ENCODE measurements around the gene FNDC5.
"Not testable (repeated sequence)": the region's sequence is repeated elsewhere in the genome, so short reads cannot be mapped to it uniquely, and the experiment has no call there.

The FNDC5 gene

GRCh38 chr1:32870615-32871363 lies at the start of gene FNDC5:
FNDC5 (minus strand) TSS chr1:32870912.
- H3K27me3 ChIP-seq (ENCODE audit: low read depth), result no peaks in the 10 kb centered on the region
- DNase-seq (ENCODE audit: low spot score in 2 of 2), result peak; percentile 29 to 67
- peak within 1 kb of the TSS; percentile 28 for H3K4me3 ChIP-seq
- peaks cover 21% of the 10 kb centered on the region for H3K4me1 ChIP-seq
- in situ Hi-C loops (cut with MboI; ENCODE audit: low sequenced_read_pairs), result no loop called here
- no peaks in the 10 kb centered on the region for H3K9me3 ChIP-seq
- H3K36me3 ChIP-seq (replicated peaks), result no peaks in the 10 kb centered on the region

GRCh38 chr1:32919811-32920733 lies 49.4 kb upstream of the FNDC5 start:
- Histone ChIP-seq H3K9me3 (no peaks in the 10 kb centered on the region), H3K4me1 (no peaks in the 10 kb centered on the region), H3K27me3 (ENCODE audit: low read depth) (no peaks in the 10 kb centered on the region), H3K4me3 (no peak overlapping the region), H3K36me3 (replicated peaks) (no peaks in the 10 kb centered on the region)
- in situ Hi-C loops (cut with MboI; ENCODE audit: low sequenced_read_pairs), result no loop called here
- DNase-seq (ENCODE audit: low spot score in 2 of 2), result no peak

DNA sequence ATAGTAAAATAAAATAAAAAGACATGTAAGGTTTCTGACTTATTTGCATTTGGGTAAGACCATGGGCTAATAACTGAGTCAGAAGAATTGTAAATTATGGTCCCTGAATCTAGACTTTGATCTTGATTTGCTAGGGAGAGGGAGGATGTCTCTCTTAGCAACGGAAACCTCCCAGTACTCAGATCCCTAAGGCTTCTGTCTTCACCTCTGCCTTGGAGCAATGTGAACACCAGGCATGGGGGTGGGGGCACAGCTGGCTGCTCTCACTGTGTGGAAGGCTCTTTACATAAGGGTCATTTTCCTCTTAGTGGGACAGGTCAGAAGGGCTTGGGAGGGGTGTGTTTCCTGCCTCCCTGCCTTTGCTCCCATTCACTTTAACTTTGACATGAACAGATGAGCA lies 47.5 kb upstream of the FNDC5 start:
- DNase-seq (ENCODE audit: low spot score in 2 of 2), result no peak
- in situ Hi-C loops (cut with MboI; ENCODE audit: low sequenced_read_pairs), result no loop called here
- H3K27me3 ChIP-seq (ENCODE audit: low read depth), result no peaks in the 10 kb centered on the region

DNA sequence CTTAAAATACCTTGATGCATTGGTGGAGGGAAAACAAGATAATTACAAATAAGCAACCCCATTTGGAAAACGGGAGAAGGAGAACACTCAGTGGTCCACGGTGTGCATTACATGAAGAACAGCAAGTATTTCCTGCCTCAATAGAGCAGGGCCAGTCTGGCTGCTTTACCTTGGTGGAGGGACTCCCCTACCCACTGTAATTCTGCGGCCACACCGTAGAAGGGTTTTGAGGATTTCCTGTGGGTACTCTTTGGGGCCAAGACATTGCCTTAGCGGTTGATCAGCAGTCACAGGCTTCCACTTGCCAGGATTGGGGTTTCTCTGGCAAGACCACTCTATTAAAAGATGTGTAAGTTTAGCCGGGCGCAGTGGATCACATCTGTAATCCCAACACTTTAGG lies 46.8 kb upstream of the FNDC5 start:
- no peak overlapping the region for H3K4me3 ChIP-seq
- in situ Hi-C loops (cut with MboI; ENCODE audit: low sequenced_read_pairs), result no loop called here
- no peaks in the 10 kb centered on the region for H3K9me3 ChIP-seq

More for the DNA sequence above, 47.5 kb upstream of the FNDC5 start:
- Histone ChIP-seq H3K4me1 (no peaks in the 10 kb centered on the region), H3K9me3 (no peaks in the 10 kb centered on the region), H3K36me3 (replicated peaks) (no peaks in the 10 kb centered on the region), H3K4me3 (no peak overlapping the region)

GRCh38 chr1:32915766-32916706 lies 45.3 kb upstream of the FNDC5 start:
- Histone ChIP-seq H3K27me3 (ENCODE audit: low read depth) (no peaks in the 10 kb centered on the region), H3K4me1 (no peaks in the 10 kb centered on the region), H3K9me3 (no peaks in the 10 kb centered on the region), H3K4me3 (no peak overlapping the region), H3K36me3 (replicated peaks) (no peaks in the 10 kb centered on the region)
- DNase-seq (ENCODE audit: low spot score in 2 of 2), result no peak
- in situ Hi-C loops (cut with MboI; ENCODE audit: low sequenced_read_pairs), result no loop called here

More for the DNA sequence above, 46.8 kb upstream of the FNDC5 start:
- H3K36me3 ChIP-seq (replicated peaks), result no peaks in the 10 kb centered on the region
- no peaks in the 10 kb centered on the region for H3K27me3 ChIP-seq (ENCODE audit: low read depth)
- no peaks in the 10 kb centered on the region for H3K4me1 ChIP-seq
- DNase-seq (ENCODE audit: low spot score in 2 of 2), result no peak

- Histone ChIP-seq H3K4me1 (no peaks in the 10 kb centered on the region), H3K27me3 (ENCODE audit: low read depth) (peaks cover 2% of the 10 kb centered on the region), H3K36me3 (replicated peaks) (no peaks in the 10 kb centered on the region), H3K4me3 (no peak overlapping the region), H3K9me3 (no peaks in the 10 kb centered on the region)
- no peak for DNase-seq (ENCODE audit: low spot score in 2 of 2)
- in situ Hi-C loops (cut with MboI; ENCODE audit: low sequenced_read_pairs), result no loop called here
These were observed 39.6 kb upstream of the FNDC5 start for GRCh38 chr1:32910319-32910718.

DNA sequence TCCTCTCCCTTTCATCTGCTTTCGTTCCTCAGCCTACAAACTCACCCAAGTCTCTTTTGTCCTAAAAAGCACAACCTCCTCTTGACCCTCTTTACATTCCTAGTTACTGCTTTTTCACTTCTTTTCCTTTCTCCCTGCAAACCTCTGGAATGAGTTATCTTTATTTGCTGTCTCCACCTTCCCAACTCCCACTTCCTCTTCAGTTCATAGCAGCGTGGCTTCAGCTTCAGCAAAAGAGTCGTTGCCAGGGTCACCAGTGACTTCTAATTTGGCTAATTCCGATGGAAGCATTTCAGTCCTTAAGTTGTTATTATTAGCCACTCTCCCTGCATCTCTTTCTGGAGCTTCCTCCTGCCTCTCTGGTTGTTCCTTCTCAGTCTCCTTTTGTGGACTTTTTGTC lies 36.7 kb upstream of the FNDC5 start:
- peaks cover 2% of the 10 kb centered on the region for H3K27me3 ChIP-seq (ENCODE audit: low read depth)
- H3K9me3 ChIP-seq, result no peaks in the 10 kb centered on the region
- no peaks in the 10 kb centered on the region for H3K36me3 ChIP-seq (replicated peaks)
- no peak overlapping the region for H3K4me3 ChIP-seq
- in situ Hi-C loops (cut with MboI; ENCODE audit: low sequenced_read_pairs), result no loop called here
- no peaks in the 10 kb centered on the region for H3K4me1 ChIP-seq
- DNase-seq (ENCODE audit: low spot score in 2 of 2), result no peak

- H3K9me3 ChIP-seq, result no peaks in the 10 kb centered on the region
- in situ Hi-C loops (cut with MboI; ENCODE audit: low sequenced_read_pairs), result no loop called here
- H3K36me3 ChIP-seq (replicated peaks), result no peaks in the 10 kb centered on the region
- no peak for DNase-seq (ENCODE audit: low spot score in 2 of 2)
- H3K4me1 ChIP-seq, result 0 out of 2 replicates have a peak, but pooled peaks cover under 1% of the 10 kb centered on the region
- no peak overlapping the region for H3K4me3 ChIP-seq
- H3K27me3 ChIP-seq (ENCODE audit: low read depth), result peaks cover 2% of the 10 kb centered on the region
These were observed 35.9 kb upstream of the FNDC5 start for GRCh38 chr1:32906654-32907053.

DNA sequence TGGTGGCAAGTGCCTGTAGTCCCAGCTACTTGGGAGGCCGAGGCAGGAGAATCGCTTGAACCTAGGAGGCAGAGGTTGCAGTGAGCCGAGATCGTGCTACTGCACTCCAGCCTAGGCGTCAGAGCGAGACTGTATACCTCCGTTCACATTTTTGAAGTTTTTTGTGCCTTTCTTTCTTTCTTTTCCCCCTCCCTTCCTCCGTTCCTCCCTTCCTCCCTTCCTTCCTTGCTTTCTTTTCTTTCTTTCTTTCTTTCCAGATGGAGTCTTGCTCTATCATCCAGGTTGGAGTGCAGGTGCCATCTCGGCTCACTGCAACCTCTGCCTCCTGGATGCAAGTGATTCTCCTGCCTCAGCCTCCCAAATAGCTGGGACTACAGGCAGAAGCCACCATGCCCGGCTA lies 34.9 kb upstream of the FNDC5 start:
- DNase-seq (ENCODE audit: low spot score in 2 of 2); H3K4me3 ChIP-seq; in situ Hi-C loops (cut with MboI; ENCODE audit: low sequenced_read_pairs); H3K4me1 ChIP-seq; H3K27me3 ChIP-seq (ENCODE audit: low read depth); H3K36me3 ChIP-seq (replicated peaks); H3K9me3 ChIP-seq: not testable (repeated sequence)

GRCh38 chr1:32904797-32905196 lies 34.1 kb upstream of the FNDC5 start:
- in situ Hi-C loops (cut with MboI; ENCODE audit: low sequenced_read_pairs), result no loop called here

GRCh38 chr1:32903991-32904785 lies 33.5 kb upstream of the FNDC5 start:
- Histone ChIP-seq H3K36me3 (replicated peaks) (no peaks in the 10 kb centered on the region), H3K27me3 (ENCODE audit: low read depth) (peaks cover 2% of the 10 kb centered on the region), H3K9me3 (no peaks in the 10 kb centered on the region), H3K4me3 (no peak overlapping the region), H3K4me1 (peaks cover 6% of the 10 kb centered on the region; the same call in 1 of the 2 replicates)
- no peak for DNase-seq (ENCODE audit: low spot score in 2 of 2)
- in situ Hi-C loops (cut with MboI; ENCODE audit: low sequenced_read_pairs), result no loop called here

More at GRCh38 chr1:32904797-32905196, 34.1 kb upstream of the FNDC5 start:
- peaks cover 6% of the 10 kb centered on the region; the same call in 1 of the 2 replicates for H3K4me1 ChIP-seq
- no peak overlapping the region for H3K4me3 ChIP-seq
- DNase-seq (ENCODE audit: low spot score in 2 of 2), result no peak
- no peaks in the 10 kb centered on the region for H3K9me3 ChIP-seq
- H3K27me3 ChIP-seq (ENCODE audit: low read depth), result peaks cover 2% of the 10 kb centered on the region
- no peaks in the 10 kb centered on the region for H3K36me3 ChIP-seq (replicated peaks)

- peaks cover 6% of the 10 kb centered on the region; the same call in 1 of the 2 replicates for H3K4me1 ChIP-seq
- peaks cover under 1% of the 10 kb centered on the region; the same call in 1 of the 2 replicates for H3K27me3 ChIP-seq (ENCODE audit: low read depth)
- H3K4me3 ChIP-seq, result no peak overlapping the region
- H3K9me3 ChIP-seq, result no peaks in the 10 kb centered on the region
- no peak for DNase-seq (ENCODE audit: low spot score in 2 of 2)
- H3K36me3 ChIP-seq (replicated peaks), result no peaks in the 10 kb centered on the region
- in situ Hi-C loops (cut with MboI; ENCODE audit: low sequenced_read_pairs), result no loop called here
These were observed 31.8 kb upstream of the FNDC5 start for GRCh38 chr1:32902535-32902920.
